Chondrocyte (in vitro differentiated cells): ENCODE measurements around the gene TFPI. TPM values are rescaled to one million over a fixed set of nuclear protein-coding genes. Genes with fewer than 3 reads are reported as not detected.

Experiments
- DNase-seq: peaks from one replicate; pipeline ENCODE4 v3.0.0; 2021; ENCODE audit warnings: mixed read lengths, low spot score
- H3K27ac Mint-ChIP-seq: one replicate; pipeline ENCODE4 v1.8.0; 2021; ENCODE audit warnings: mild to moderate bottlenecking, moderate library complexity, mixed read lengths; ENCODE audit not compliant: unreplicated experiment
- H3K27me3 Mint-ChIP-seq: 2 replicates; pipeline ENCODE4 v1.8.0; 2021; ENCODE audit warnings: low read depth, mixed read lengths
- H3K36me3 Mint-ChIP-seq: 2 replicates; pipeline ENCODE4 v1.8.0; 2021; ENCODE audit warnings: low read depth, mixed read lengths
- H3K4me1 Mint-ChIP-seq: 2 replicates; pipeline ENCODE4 v1.8.0; 2021; ENCODE audit warnings: low read depth, mild to moderate bottlenecking, mixed read lengths
- H3K4me3 Mint-ChIP-seq: one replicate; pipeline ENCODE4 v1.8.0; 2021; ENCODE audit warnings: mild to moderate bottlenecking, moderate library complexity, mixed read lengths; ENCODE audit not compliant: unreplicated experiment
- H3K9me3 Mint-ChIP-seq: 2 replicates; pipeline ENCODE4 v1.8.0; 2021; ENCODE audit warnings: low read depth, mixed read lengths
- CTCF ChIP-seq: fragments of 200-600 bp; sonication (generic); IDR thresholded peaks from 2 replicates; pipeline ENCODE4 v1.5.0; 2021; ENCODE audit warnings: antibody characterized with exemption, mild to moderate bottlenecking, moderate library complexity
- total RNA-seq: library from RNA; stranded (reverse); gene quantifications from 3 replicates; pipeline ENCODE4 v1.2.1, GENCODE V29; 2021

The TFPI gene
- total RNA-seq, 1 donor from 2014 or later, result 161 TPM

GRCh38 chr2:187482796-187483195 lies 71.4 kb downstream of the TFPI start:
- no peaks in the 10 kb centered on the region for H3K9me3 Mint-ChIP-seq
- H3K4me3 Mint-ChIP-seq, result no peak overlapping the region
- peaks cover 25% of the 10 kb centered on the region for H3K36me3 Mint-ChIP-seq
- no peak for DNase-seq
- H3K27ac Mint-ChIP-seq, result no peak overlapping the region
- H3K4me1 Mint-ChIP-seq, result peaks cover 5% of the 10 kb centered on the region
- no peak for TF ChIP-seq CTCF
- H3K27me3 Mint-ChIP-seq, result no peaks in the 10 kb centered on the region

- Mint-ChIP-seq H3K27ac (no peak overlapping the region), H3K36me3 (peaks cover 32% of the 10 kb centered on the region), H3K4me1 (peaks cover 14% of the 10 kb centered on the region), H3K27me3 (no peaks in the 10 kb centered on the region), H3K9me3 (no peaks in the 10 kb centered on the region), H3K4me3 (no peak overlapping the region)
- no peak for TF ChIP-seq CTCF
- no peak for DNase-seq
Observed at GRCh38 chr2:187481543-187481942, 72.7 kb downstream of the TFPI start.

- no peaks in the 10 kb centered on the region for H3K27me3 Mint-ChIP-seq
- peaks cover 33% of the 10 kb centered on the region for H3K36me3 Mint-ChIP-seq
- H3K9me3 Mint-ChIP-seq, result no peaks in the 10 kb centered on the region
- no peak overlapping the region for H3K4me3 Mint-ChIP-seq
- peaks cover 14% of the 10 kb centered on the region for H3K4me1 Mint-ChIP-seq
- no peak for DNase-seq
- no peak overlapping the region for H3K27ac Mint-ChIP-seq
- no peak for TF ChIP-seq CTCF
Observed at GRCh38 chr2:187478719-187479118, 75.5 kb downstream of the TFPI start.

- Mint-ChIP-seq H3K27ac (peak overlapping the region; percentile 60), H3K4me3 (no peak overlapping the region), H3K27me3 (no peaks in the 10 kb centered on the region), H3K4me1 (peaks cover 14% of the 10 kb centered on the region), H3K9me3 (no peaks in the 10 kb centered on the region), H3K36me3 (peaks cover 26% of the 10 kb centered on the region)
- no peak for TF ChIP-seq CTCF
- no peak for DNase-seq
Observed at GRCh38 chr2:187477051-187477450, 77.2 kb downstream of the TFPI start.

GRCh38 chr2:187475499-187476248 lies 78.6 kb downstream of the TFPI start:
- Mint-ChIP-seq H3K27ac (no peak overlapping the region), H3K4me3 (no peak overlapping the region), H3K27me3 (no peaks in the 10 kb centered on the region), H3K36me3 (peaks cover 26% of the 10 kb centered on the region), H3K4me1 (peaks cover 14% of the 10 kb centered on the region), H3K9me3 (no peaks in the 10 kb centered on the region)
- no peak for TF ChIP-seq CTCF
- no peak for DNase-seq
